Activated CD8-positive, alpha-beta T cell treated with anti-CD3 and anti-CD28 coated beads, Interleukin-2, amount 10 ng/mL, durations not matched to agents 7 days and 5 days (primary cell): ENCODE results near the gene NTSR1. TPM values are rescaled to one million over a fixed set of nuclear protein-coding genes. Genes with fewer than 3 reads are reported as not detected.
A peak's percentile ranks its signal among the peaks of the same experiment; 100 is the strongest.

Source experiments
- ATAC-seq: fragments of 150-1000 bp; cut with Tn5 transposase; one replicate; pipeline ENCODE4 v1.10.0; 2021; ENCODE audit warnings: moderate library complexity
- CTCF ChIA-PET: fragments of 350-600 bp; sonication (Branson Sonifier 250); formaldehyde crosslinking; loops from one replicate; lab custom pipeline; 2021; ENCODE audit warnings: antibody characterized with exemption; lab: Charles Lee
- POLR2A ChIA-PET: fragments of 350-600 bp; sonication (Branson Sonifier 250); formaldehyde crosslinking; loops from one replicate; lab custom pipeline; 2021; ENCODE audit warnings: antibody characterized with exemption; lab: Charles Lee
- DNase-seq: peaks from one replicate; pipeline ENCODE4 v3.0.0-alpha.2; 2020
- H3K27ac Mint-ChIP-seq: one replicate; pipeline ENCODE4 v1.8.0; 2021; ENCODE audit warnings: mild to moderate bottlenecking, mixed read lengths
- H3K27me3 Mint-ChIP-seq: one replicate; pipeline ENCODE4 v1.8.0; 2021; ENCODE audit warnings: low read depth, mixed read lengths
- H3K36me3 Mint-ChIP-seq: one replicate; pipeline ENCODE4 v1.8.0; 2021; ENCODE audit warnings: low read depth, mixed read lengths
- H3K4me1 Mint-ChIP-seq: one replicate; pipeline ENCODE4 v1.8.0; 2021; ENCODE audit warnings: low read depth, mixed read lengths
- H3K4me3 Mint-ChIP-seq: one replicate; pipeline ENCODE4 v1.8.0; 2021; ENCODE audit warnings: mild to moderate bottlenecking, mixed read lengths
- H3K9me3 Mint-ChIP-seq: one replicate; pipeline ENCODE4 v1.8.0; 2022; ENCODE audit warnings: mixed read lengths; ENCODE audit not compliant: insufficient read depth
- total RNA-seq, 2 experiments: library from RNA; stranded (reverse); gene quantifications; one replicate each; pipeline ENCODE4 v1.2.3, GENCODE V29; 2021

Gene NTSR1
- total RNA-seq, 2 experiments from 2014 or later: 0.13 to 0.21 TPM

GRCh38 chr20:62766716-62767115 is 58.1 kb downstream of the NTSR1 start:
- POLR2A ChIA-PET: no interaction called here
- no peaks in the 10 kb centered on the region for H3K4me1 Mint-ChIP-seq
- H3K27me3 Mint-ChIP-seq: no peaks in the 10 kb centered on the region
- H3K9me3 Mint-ChIP-seq: no peaks in the 10 kb centered on the region
- no peak for ATAC-seq
- no peak overlapping the region for H3K4me3 Mint-ChIP-seq
- no peaks in the 10 kb centered on the region for H3K36me3 Mint-ChIP-seq
- H3K27ac Mint-ChIP-seq: no peak overlapping the region
- no peak for DNase-seq
- CTCF ChIA-PET: interaction anchor here (2.5 kb wide), 1 partner anchor 25 kb away, joined by 6 read pairs; no protein-coding TSS in a partner anchor

GRCh38 chr20:62768234-62768546 is 59.6 kb downstream of the NTSR1 start:
- POLR2A ChIA-PET: no interaction called here
- Mint-ChIP-seq H3K27me3 (no peaks in the 10 kb centered on the region), H3K9me3 (no peaks in the 10 kb centered on the region), H3K27ac (no peak overlapping the region), H3K4me1 (peaks cover 3% of the 10 kb centered on the region), H3K36me3 (no peaks in the 10 kb centered on the region), H3K4me3 (no peak overlapping the region)
- no peak for ATAC-seq
- CTCF ChIA-PET: interaction anchor here (2.5 kb wide), 1 partner anchor 23 kb away, joined by 6 read pairs; no protein-coding TSS in a partner anchor
- DNase-seq: no peak

GRCh38 chr20:62768551-62769287 is 60.1 kb downstream of the NTSR1 start:
- Mint-ChIP-seq H3K4me1 (peaks cover 3% of the 10 kb centered on the region), H3K9me3 (no peaks in the 10 kb centered on the region), H3K4me3 (no peak overlapping the region), H3K27ac (no peak overlapping the region), H3K36me3 (no peaks in the 10 kb centered on the region), H3K27me3 (no peaks in the 10 kb centered on the region)
- CTCF ChIA-PET: interaction anchor here (2.5 kb wide), 1 partner anchor 23 kb away, joined by 6 read pairs; no protein-coding TSS in a partner anchor
- DNase-seq: no peak
- POLR2A ChIA-PET: no interaction called here
- no peak for ATAC-seq

GRCh38 chr20:62769346-62770071 is 60.9 kb downstream of the NTSR1 start:
- no peaks in the 10 kb centered on the region for H3K27me3 Mint-ChIP-seq
- ATAC-seq: no peak
- ChIA-PET CTCF (no interaction called here), POLR2A (no interaction called here)
- H3K4me3 Mint-ChIP-seq: no peak overlapping the region
- H3K27ac Mint-ChIP-seq: peak overlapping the region; percentile 53
- peaks cover 8% of the 10 kb centered on the region for H3K4me1 Mint-ChIP-seq
- no peak for DNase-seq
- no peaks in the 10 kb centered on the region for H3K36me3 Mint-ChIP-seq
- H3K9me3 Mint-ChIP-seq: no peaks in the 10 kb centered on the region

- Mint-ChIP-seq H3K27ac (no peak overlapping the region), H3K9me3 (no peaks in the 10 kb centered on the region), H3K36me3 (no peaks in the 10 kb centered on the region), H3K27me3 (no peaks in the 10 kb centered on the region), H3K4me1 (peaks cover 16% of the 10 kb centered on the region), H3K4me3 (no peak overlapping the region)
- no peak for ATAC-seq
- DNase-seq: no peak
- POLR2A ChIA-PET: no interaction called here
- CTCF ChIA-PET: no interaction called here
Measured at GRCh38 chr20:62770111-62770910, 61.7 kb downstream of the NTSR1 start.

GRCh38 chr20:62770916-62771315 is 62.3 kb downstream of the NTSR1 start:
- DNase-seq: no peak
- no peak for ATAC-seq
- Mint-ChIP-seq H3K4me3 (no peak overlapping the region), H3K36me3 (no peaks in the 10 kb centered on the region), H3K4me1 (peaks cover 20% of the 10 kb centered on the region), H3K27me3 (no peaks in the 10 kb centered on the region), H3K27ac (no peak overlapping the region), H3K9me3 (no peaks in the 10 kb centered on the region)
- POLR2A ChIA-PET: no interaction called here
- CTCF ChIA-PET: interaction anchor here (1.0 kb wide), 1 partner anchor 23 kb away, joined by 3 read pairs; no protein-coding TSS in a partner anchor

- ChIA-PET POLR2A (no interaction called here), CTCF (interaction anchor here (1.0 kb wide), 1 partner anchor 23 kb away, joined by 3 read pairs; no protein-coding TSS in a partner anchor)
- Mint-ChIP-seq H3K4me3 (no peak overlapping the region), H3K36me3 (no peaks in the 10 kb centered on the region), H3K4me1 (peaks cover 25% of the 10 kb centered on the region), H3K9me3 (no peaks in the 10 kb centered on the region), H3K27ac (no peak overlapping the region), H3K27me3 (no peaks in the 10 kb centered on the region)
- DNase-seq: no peak
- ATAC-seq: no peak
Measured at GRCh38 chr20:62771396-62772102, 62.9 kb downstream of the NTSR1 start.

- no peaks in the 10 kb centered on the region for H3K36me3 Mint-ChIP-seq
- ChIA-PET POLR2A (no interaction called here), CTCF (interaction anchor here (1.0 to 1.6 kb wide), 3 partner anchors 16 to 22 kb away, joined by 3 to 5 read pairs (median 5); no protein-coding TSS in a partner anchor)
- ATAC-seq (no peak), DNase-seq (no peak)
- H3K4me3 Mint-ChIP-seq: no peak overlapping the region
- peaks cover 31% of the 10 kb centered on the region for H3K4me1 Mint-ChIP-seq
- no peak overlapping the region for H3K27ac Mint-ChIP-seq
- H3K9me3 Mint-ChIP-seq: no peaks in the 10 kb centered on the region
- no peaks in the 10 kb centered on the region for H3K27me3 Mint-ChIP-seq
Measured at GRCh38 chr20:62772103-62772611, 63.5 kb downstream of the NTSR1 start.

- CTCF ChIA-PET: interaction anchor here (1.6 to 1.8 kb wide), 3 partner anchors 10 to 19 kb away, joined by 4 to 5 read pairs (median 5); no protein-coding TSS in a partner anchor
- no peak overlapping the region for H3K4me3 Mint-ChIP-seq
- H3K9me3 Mint-ChIP-seq: no peaks in the 10 kb centered on the region
- ATAC-seq: no peak
- POLR2A ChIA-PET: no interaction called here
- H3K27me3 Mint-ChIP-seq: no peaks in the 10 kb centered on the region
- H3K4me1 Mint-ChIP-seq: peaks cover 35% of the 10 kb centered on the region
- H3K36me3 Mint-ChIP-seq: no peaks in the 10 kb centered on the region
- no peak for DNase-seq
- H3K27ac Mint-ChIP-seq: no peak overlapping the region
Measured at GRCh38 chr20:62772619-62772989, 64.0 kb downstream of the NTSR1 start.

GRCh38 chr20:62772990-62773844 is 64.6 kb downstream of the NTSR1 start:
- Mint-ChIP-seq H3K9me3 (no peaks in the 10 kb centered on the region), H3K36me3 (no peaks in the 10 kb centered on the region), H3K27ac (no peak overlapping the region), H3K4me3 (no peak overlapping the region), H3K4me1 (peaks cover 38% of the 10 kb centered on the region), H3K27me3 (no peaks in the 10 kb centered on the region)
- DNase-seq (no peak), ATAC-seq (no peak)
- CTCF ChIA-PET: interaction anchor here (1.6 to 1.8 kb wide), 3 partner anchors 10 to 19 kb away, joined by 4 to 5 read pairs (median 5); no protein-coding TSS in a partner anchor
- POLR2A ChIA-PET: no interaction called here
